Mucosa of rectum (tissue), 2 donors: ENCODE results near the gene HS3ST5.

Source experiments
- H3K27ac ChIP-seq, 2 donors: one replicate each; pipeline ENCODE4 v1.7.0; 2013; ENCODE audit warnings: inconsistent platforms in 2 of 2, low read depth in 2 of 2, low read length in 2 of 2
- H3K27me3 ChIP-seq, 2 donors: one replicate each; pipeline ENCODE4 v1.7.0; 2013; ENCODE audit warnings: low read length in 2 of 2; ENCODE audit not compliant: control insufficient read depth in 2 of 2, insufficient read depth in 2 of 2
- H3K36me3 ChIP-seq, 2 donors: one replicate each; pipeline ENCODE4 v1.7.0; 2013; ENCODE audit warnings: low read length in 2 of 2; ENCODE audit not compliant: control insufficient read depth in 2 of 2, insufficient read depth in 2 of 2
- H3K4me1 ChIP-seq, 2 donors: one replicate each; pipeline ENCODE4 v1.7.0; 2013; ENCODE audit warnings: low read length in 2 of 2, mild to moderate bottlenecking in 1 of 2; ENCODE audit not compliant: control insufficient read depth in 2 of 2, insufficient read depth in 2 of 2
- H3K4me3 ChIP-seq, 2 donors: one replicate each; pipeline ENCODE4 v1.7.0; 2013; ENCODE audit warnings: low read length in 2 of 2
- H3K9ac ChIP-seq, 2 donors: one replicate each; pipeline ENCODE4 v1.7.0; 2013; ENCODE audit warnings: low read length in 2 of 2, low read depth in 1 of 2, mild to moderate bottlenecking in 1 of 2
- H3K9me3 ChIP-seq, 2 donors: one replicate each; pipeline ENCODE4 v1.7.0; 2013; ENCODE audit warnings: low read length in 2 of 2; ENCODE audit not compliant: control insufficient read depth in 2 of 2
- donor health status: healthy.
- donor health status: Normal muscosa, but diverticular disease.

HS3ST5 gene

DNA sequence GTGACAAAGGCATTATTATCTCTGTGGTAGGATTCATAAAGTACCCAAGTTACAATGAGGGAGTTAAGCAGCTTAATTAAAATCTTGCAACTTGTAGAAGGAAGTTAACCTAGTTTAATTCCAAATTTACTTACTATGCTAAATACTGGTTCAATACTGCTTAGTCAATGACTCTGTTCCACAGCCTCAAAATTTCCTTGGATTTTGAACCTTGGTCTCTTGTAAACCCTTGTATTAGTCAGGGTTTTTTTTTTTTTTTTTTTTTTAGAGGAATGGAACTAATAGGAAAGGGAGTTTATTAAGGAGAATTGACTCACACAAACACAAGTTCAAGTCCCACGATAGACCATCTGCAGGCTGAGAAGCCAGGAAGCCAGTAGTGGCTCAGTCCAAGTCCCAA lies 163.4 kb downstream of the HS3ST5 start:
- Histone ChIP-seq H3K9ac (no peak overlapping the region), H3K27ac (no peak overlapping the region), H3K4me1 (no peaks in the 10 kb centered on the region), H3K4me3 (no peak overlapping the region), H3K36me3 (no peaks in the 10 kb centered on the region), H3K9me3 (no peaks in the 10 kb centered on the region), H3K27me3 (no peaks in the 10 kb centered on the region)

- no peaks in the 10 kb centered on the region for H3K4me1 ChIP-seq
- H3K36me3 ChIP-seq: no peaks in the 10 kb centered on the region
- no peak overlapping the region for H3K9ac ChIP-seq
- H3K27me3 ChIP-seq: no peaks in the 10 kb centered on the region
- H3K9me3 ChIP-seq: no peaks in the 10 kb centered on the region
- H3K27ac ChIP-seq: no peak overlapping the region
- no peak overlapping the region for H3K4me3 ChIP-seq
Measured at GRCh38 chr6:114176726-114177125, 166.1 kb downstream of the HS3ST5 start.

DNA sequence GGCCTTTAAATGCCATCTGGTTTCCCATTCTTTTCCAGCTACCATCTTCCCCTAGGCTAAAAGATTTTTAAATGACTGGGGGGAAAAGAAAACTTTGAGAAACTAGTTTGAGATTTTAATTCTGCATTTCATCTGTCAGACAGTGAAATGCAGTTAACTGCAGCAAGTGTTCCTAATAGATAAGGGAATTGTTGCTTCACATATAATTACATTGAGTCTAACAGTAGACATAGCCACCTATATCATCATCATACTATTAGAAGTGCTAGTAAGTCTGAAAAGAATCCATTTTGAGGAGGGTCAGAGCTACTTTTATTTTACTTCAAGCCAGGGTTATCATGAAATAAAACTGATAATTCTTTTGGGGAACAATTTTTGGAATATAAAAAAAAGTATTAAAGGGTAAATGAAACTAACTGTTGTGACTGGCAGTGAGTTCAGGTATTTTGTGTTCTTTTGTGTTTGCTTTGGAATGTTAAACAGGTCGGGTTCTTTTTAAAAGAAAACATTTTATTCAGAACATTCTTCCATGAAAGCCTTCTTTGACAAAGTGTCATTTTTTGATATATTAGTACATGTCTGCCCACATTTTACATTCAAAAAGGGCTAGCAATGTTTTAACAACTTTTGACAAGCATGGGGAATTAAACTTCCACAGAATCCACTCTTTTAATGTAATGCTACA lies 170.1 kb downstream of the HS3ST5 start:
- Histone ChIP-seq H3K27me3 (no peaks in the 10 kb centered on the region), H3K9me3 (no peaks in the 10 kb centered on the region), H3K36me3 (no peaks in the 10 kb centered on the region), H3K4me1 (no peaks in the 10 kb centered on the region), H3K9ac (no peak overlapping the region), H3K4me3 (no peak overlapping the region), H3K27ac (no peak overlapping the region)

- no peaks in the 10 kb centered on the region for H3K27me3 ChIP-seq
- no peak overlapping the region for H3K27ac ChIP-seq
- H3K9me3 ChIP-seq: no peaks in the 10 kb centered on the region
- H3K36me3 ChIP-seq: no peaks in the 10 kb centered on the region
- H3K4me3 ChIP-seq: no peak overlapping the region
- H3K4me1 ChIP-seq: no peaks in the 10 kb centered on the region
- no peak overlapping the region for H3K9ac ChIP-seq
Measured at GRCh38 chr6:114171473-114171872, 171.3 kb downstream of the HS3ST5 start.

DNA sequence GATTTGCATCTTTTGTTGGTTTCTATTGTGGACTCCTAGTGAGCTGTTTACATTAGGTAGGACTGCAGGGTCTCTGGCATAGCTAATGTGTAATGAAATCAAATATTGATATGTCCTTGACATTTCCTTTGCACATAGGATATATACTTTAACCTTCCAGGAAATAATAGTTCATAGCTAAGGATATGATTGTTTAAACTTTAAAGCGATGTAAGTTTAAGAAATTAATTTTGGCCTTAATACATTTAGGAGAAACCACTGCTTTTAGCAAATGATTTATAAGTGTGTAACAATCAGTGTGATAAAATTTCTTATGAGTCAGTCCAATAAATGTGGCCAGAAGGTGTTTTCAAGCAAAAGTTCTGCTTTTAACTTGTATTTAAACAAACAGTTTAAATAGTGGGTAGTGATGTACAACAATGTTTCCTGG lies 171.8 kb downstream of the HS3ST5 start:
- H3K27me3 ChIP-seq: no peaks in the 10 kb centered on the region
- no peak overlapping the region for H3K27ac ChIP-seq
- H3K9me3 ChIP-seq: no peaks in the 10 kb centered on the region
- no peak overlapping the region for H3K9ac ChIP-seq
- no peak overlapping the region for H3K4me3 ChIP-seq
- no peaks in the 10 kb centered on the region for H3K4me1 ChIP-seq
- H3K36me3 ChIP-seq: no peaks in the 10 kb centered on the region

- H3K9me3 ChIP-seq: no peaks in the 10 kb centered on the region
- no peaks in the 10 kb centered on the region for H3K36me3 ChIP-seq
- H3K9ac ChIP-seq: no peak overlapping the region
- no peaks in the 10 kb centered on the region for H3K27me3 ChIP-seq
- H3K4me1 ChIP-seq: no peaks in the 10 kb centered on the region
- no peak overlapping the region for H3K4me3 ChIP-seq
- H3K27ac ChIP-seq: no peak overlapping the region
Measured at GRCh38 chr6:114170372-114170771, 172.5 kb downstream of the HS3ST5 start.

- H3K27me3 ChIP-seq: no peaks in the 10 kb centered on the region
- H3K9ac ChIP-seq: no peak overlapping the region
- no peaks in the 10 kb centered on the region for H3K4me1 ChIP-seq
Measured at GRCh38 chr6:114169763-114170162, 173.1 kb downstream of the HS3ST5 start.

DNA sequence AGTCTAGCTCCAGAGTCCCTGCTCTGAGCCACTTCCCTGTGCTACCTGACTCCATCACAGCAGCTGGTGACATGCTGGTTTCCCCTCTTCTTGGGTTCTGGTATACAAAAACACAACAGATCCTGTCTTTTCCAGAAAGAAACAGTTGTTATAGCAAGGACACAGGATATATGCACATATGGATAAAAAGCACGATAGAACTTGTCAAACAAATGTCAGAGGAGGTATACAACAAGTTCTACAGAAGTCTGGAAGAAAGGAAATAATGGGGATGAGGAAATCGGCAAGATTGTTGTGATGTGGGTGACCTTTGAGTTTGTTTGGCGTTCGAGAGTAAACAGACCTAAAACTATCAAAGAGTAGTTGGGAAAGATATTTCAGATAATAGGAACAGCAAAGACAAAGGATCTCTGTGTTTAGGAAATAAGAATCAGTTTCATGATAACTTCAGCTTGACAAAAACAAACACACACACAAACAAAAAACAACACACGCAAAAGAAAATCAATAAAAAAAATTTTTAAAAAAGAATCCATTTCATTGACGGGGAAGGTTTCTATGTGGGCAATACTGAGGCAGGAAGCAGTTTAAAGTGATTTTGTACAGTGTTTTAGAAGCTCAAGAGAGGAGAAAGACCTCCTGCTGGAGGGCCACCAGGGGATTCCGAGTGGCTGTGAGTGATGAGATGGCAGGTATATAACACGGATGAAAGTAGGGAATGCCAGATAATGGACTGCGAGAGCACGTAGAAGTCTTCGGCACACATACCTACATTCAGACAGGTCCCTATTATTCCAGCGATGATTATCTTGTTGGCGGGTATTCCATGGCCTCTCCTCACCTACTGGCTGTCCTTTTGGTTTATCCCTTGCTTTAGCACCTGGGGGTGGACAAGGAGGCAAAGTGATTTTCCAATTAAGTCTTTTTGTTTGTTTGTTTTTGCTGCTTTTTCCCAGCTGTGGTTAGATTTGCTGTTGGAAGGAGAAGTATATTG lies 174.9 kb downstream of the HS3ST5 start:
- Histone ChIP-seq H3K36me3 (no peaks in the 10 kb centered on the region), H3K4me1 (no peaks in the 10 kb centered on the region), H3K27ac (no peak overlapping the region), H3K9me3 (no peaks in the 10 kb centered on the region), H3K27me3 (no peaks in the 10 kb centered on the region), H3K4me3 (no peak overlapping the region), H3K9ac (no peak overlapping the region)

More at GRCh38 chr6:114169763-114170162, 173.1 kb downstream of the HS3ST5 start:
- Histone ChIP-seq H3K4me3 (no peak overlapping the region), H3K36me3 (no peaks in the 10 kb centered on the region), H3K9me3 (no peaks in the 10 kb centered on the region), H3K27ac (no peak overlapping the region)

DNA sequence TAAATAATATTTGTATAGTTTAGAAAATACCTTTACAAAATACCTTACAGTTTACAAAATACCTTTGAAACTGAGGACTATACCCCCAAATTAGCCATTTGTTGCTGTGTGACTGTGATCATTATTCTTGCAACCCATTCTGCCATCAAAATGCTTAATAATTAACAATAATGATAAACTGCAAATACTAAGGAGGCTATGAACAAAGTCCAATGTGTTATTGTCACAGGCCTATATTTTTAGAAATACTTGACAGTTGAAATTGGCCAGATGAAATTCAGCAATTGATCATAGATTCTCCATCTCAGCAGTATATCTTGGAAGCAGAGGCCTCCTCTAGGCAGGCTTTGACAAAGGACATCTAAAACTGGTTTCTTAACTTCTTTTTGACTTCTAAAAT lies 178.6 kb downstream of the HS3ST5 start:
- no peak overlapping the region for H3K4me3 ChIP-seq
- H3K4me1 ChIP-seq: no peaks in the 10 kb centered on the region
- no peaks in the 10 kb centered on the region for H3K27me3 ChIP-seq
- H3K27ac ChIP-seq: no peak overlapping the region
- no peaks in the 10 kb centered on the region for H3K36me3 ChIP-seq
- no peaks in the 10 kb centered on the region for H3K9me3 ChIP-seq
- no peak overlapping the region for H3K9ac ChIP-seq

DNA sequence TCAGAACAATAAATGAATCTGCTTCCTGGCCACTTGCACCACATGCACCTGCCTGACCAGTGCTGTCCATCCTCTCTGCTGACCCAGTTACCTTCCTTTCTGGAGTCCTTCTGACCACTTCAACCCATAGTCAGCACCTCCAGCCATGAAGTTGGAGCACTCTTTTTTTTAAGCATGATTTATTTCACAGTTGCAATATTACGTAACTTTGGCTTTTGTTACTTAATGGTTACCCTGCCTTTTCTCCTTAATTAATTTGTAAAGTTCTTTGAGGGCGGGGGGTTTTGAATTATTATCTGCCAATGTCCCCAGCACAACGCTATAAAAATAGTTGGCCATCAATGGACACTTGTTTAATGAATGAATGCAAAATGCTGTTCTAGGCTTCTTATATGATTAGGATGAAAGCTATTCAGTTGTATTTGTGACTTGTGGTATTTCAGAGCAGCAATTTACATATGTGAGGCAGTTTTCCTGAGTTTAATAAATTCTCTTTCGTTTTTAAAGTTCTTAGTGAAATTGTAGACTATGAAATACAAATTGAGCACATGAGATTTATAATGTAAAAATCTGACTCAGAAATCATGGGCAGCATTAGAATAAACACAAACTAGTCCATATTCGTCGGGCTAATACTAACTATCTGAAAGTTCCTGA lies 180.0 kb downstream of the HS3ST5 start:
- no peak overlapping the region for H3K9ac ChIP-seq
- H3K27me3 ChIP-seq: no peaks in the 10 kb centered on the region
- no peaks in the 10 kb centered on the region for H3K9me3 ChIP-seq
- no peaks in the 10 kb centered on the region for H3K36me3 ChIP-seq
- H3K4me3 ChIP-seq: no peak overlapping the region
- H3K27ac ChIP-seq: no peak overlapping the region
- H3K4me1 ChIP-seq: no peaks in the 10 kb centered on the region
